HG03103 (cell line): Measurements from ENCODE around the gene MBD3.
"Not testable (repeated sequence)": the region's sequence is repeated elsewhere in the genome, so short reads cannot be mapped to it uniquely, and the experiment has no call there.

Source experiments
- ATAC-seq: cut with Tn5 transposase; IDR thresholded peaks from one replicate; pipeline ENCODE4 v1.9.1; 2021; ENCODE audit warnings: low read depth; ENCODE audit not compliant: unreplicated experiment

Gene MBD3

GRCh38 chr19:1553415-1553814 is 39.2 kb downstream of the MBD3 start:
- no peak for ATAC-seq

- ATAC-seq, result no peak
Observed at GRCh38 chr19:1551068-1552040, 41.3 kb downstream of the MBD3 start.

- ATAC-seq, result no peak
Observed at GRCh38 chr19:1549332-1549945, 43.2 kb downstream of the MBD3 start.

GRCh38 chr19:1540365-1540925 is 52.2 kb downstream of the MBD3 start:
- no peak for ATAC-seq

- not testable (repeated sequence) for ATAC-seq
Observed at GRCh38 chr19:1539749-1540148, 52.9 kb downstream of the MBD3 start.

- ATAC-seq, result no peak
Observed at GRCh38 chr19:1538978-1539377, 53.7 kb downstream of the MBD3 start.

GRCh38 chr19:1535699-1536098 is 57.0 kb downstream of the MBD3 start:
- not testable (repeated sequence) for ATAC-seq

- no peak for ATAC-seq
Observed at GRCh38 chr19:1534972-1535371, 57.7 kb downstream of the MBD3 start.

- no peak for ATAC-seq
Observed at GRCh38 chr19:1533510-1534150, 59.0 kb downstream of the MBD3 start.

GRCh38 chr19:1532003-1532402 is 60.7 kb downstream of the MBD3 start:
- no peak for ATAC-seq

GRCh38 chr19:1531587-1531986 is 61.1 kb downstream of the MBD3 start:
- no peak for ATAC-seq

- not testable (repeated sequence) for ATAC-seq
Observed at GRCh38 chr19:1530856-1531255, 61.8 kb downstream of the MBD3 start.

GRCh38 chr19:1529430-1529816 is 63.2 kb downstream of the MBD3 start:
- ATAC-seq, result no peak

GRCh38 chr19:1528596-1529429 is 63.9 kb downstream of the MBD3 start:
- ATAC-seq, result no peak

GRCh38 chr19:1527650-1528309 is 64.9 kb downstream of the MBD3 start:
- ATAC-seq, result no peak

GRCh38 chr19:1526979-1527649 is 65.6 kb downstream of the MBD3 start:
- no peak for ATAC-seq

GRCh38 chr19:1526066-1526778 is 66.4 kb downstream of the MBD3 start:
- ATAC-seq, result no peak

GRCh38 chr19:1525343-1525742 is 67.3 kb downstream of the MBD3 start:
- ATAC-seq, result no peak

- ATAC-seq, result no peak
Observed at GRCh38 chr19:1524972-1525325, 67.7 kb downstream of the MBD3 start.
